HUDEP-2 (cell line): Measurements from ENCODE around the gene CCER1.
"Not testable (repeated sequence)": the region's sequence is repeated elsewhere in the genome, so short reads cannot be mapped to it uniquely, and the experiment has no call there.

Experiments
- DNase-seq, 76 experiments: peaks; one replicate each; lab custom pipeline; 2025; ENCODE audit not compliant: unreplicated experiment in 76 of 76; lab: John Stamatoyannopoulos, UW

The CCER1 gene, protein sequence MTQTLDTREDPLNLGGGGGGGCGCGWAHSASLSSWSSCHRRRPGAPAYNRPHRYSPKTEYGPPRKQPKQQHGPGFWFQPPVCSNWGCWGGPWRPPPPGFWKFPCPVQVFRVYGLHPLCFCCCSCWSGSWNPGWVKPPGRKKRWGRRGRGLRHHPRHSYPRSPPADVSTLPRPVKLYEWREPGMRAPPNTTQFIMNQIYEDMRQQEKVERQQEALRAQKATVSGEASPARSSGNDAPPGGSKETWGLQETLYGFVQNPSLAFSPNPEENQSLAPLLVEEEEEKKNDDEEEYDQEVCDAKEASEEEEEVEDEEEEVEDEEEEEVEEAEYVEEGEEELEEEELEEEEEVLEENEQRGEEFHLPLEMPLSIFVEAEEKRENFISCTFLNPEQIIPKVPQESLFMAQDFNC

DNA sequence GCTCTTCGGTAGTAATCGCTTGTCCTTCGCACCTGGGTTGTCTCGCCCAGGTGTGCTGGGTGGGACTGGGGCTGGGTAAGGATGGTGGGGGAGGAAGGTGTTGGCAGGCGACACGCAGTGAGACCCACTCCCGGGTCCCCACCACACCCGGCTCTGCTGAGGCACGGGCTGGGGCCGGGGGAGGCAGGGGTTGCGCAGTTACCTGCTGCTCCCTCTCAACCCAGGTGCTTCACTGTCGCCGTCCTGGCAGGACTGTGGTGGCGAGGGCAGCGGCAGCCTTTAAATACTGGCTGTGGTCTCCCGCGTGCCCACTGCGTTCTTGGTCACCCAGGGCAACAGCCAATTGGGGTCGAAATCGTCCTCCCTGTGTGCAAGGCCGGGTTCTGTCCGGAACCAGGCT, at the start of gene CCER1:
Gene CCER1, minus strand, starts transcription at position 256 of the 400 bp plus-strand sequence. CDS start 434 bp downstream, outside the sequence.
- DNase-seq, result no peak

DNA sequence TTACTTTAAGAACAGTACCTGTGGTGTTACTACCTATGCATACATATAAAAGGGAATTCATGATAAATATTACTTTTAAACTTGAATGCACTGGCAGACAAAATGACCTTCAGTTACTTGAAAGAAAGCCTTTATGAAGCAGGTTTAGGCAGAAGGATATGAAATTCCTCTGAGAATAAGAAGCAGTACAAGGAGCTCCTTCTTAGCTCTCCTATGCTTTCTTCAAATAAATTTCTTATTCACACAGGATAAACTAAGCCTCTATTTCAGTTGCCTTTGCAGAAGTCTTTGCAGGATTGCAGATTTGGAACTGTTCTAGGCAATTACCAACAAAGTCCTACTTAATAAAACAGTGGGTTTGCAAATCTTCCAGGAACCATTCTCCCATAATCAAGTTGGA, 48.8 kb upstream of the CCER1 start:
- no peak for DNase-seq

DNA sequence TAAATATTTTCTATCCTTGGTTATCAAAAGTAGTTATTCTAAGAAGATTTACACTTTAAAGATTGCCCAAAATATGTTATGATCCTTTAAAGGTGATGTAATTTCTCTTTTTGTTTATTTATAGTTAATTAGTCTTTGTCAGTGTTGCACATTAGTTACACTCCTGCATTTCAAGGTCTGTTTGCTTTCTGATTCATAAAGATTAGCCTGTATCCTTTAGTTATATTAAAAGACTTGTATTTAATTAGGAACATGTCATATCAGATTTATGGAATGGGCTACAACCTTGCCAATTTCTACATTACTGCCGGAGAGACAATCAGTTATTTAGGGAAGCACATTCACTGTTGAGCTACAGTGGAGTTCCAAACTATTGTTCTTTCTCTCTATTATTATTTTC, 46.3 kb upstream of the CCER1 start:
- DNase-seq, result no peak

DNA sequence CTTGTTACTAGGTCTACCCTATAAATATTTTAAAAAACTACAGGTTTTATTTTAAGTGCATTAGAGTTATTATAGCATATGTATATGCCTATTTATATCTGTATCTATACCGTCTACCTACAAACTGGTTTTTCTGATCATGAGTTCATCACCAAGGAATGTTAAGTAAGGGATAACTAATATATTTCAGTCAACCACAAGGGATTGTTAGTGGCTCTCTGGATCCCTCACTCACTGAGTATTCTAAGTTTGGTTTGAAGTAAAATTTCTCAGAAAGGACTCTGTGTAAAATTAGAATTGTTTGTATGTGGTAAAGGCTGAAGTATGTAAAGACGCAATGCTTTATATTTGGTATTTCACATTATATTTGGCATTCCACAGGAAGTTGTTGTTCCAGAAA, 45.0 kb upstream of the CCER1 start:
- no peak for DNase-seq

DNA sequence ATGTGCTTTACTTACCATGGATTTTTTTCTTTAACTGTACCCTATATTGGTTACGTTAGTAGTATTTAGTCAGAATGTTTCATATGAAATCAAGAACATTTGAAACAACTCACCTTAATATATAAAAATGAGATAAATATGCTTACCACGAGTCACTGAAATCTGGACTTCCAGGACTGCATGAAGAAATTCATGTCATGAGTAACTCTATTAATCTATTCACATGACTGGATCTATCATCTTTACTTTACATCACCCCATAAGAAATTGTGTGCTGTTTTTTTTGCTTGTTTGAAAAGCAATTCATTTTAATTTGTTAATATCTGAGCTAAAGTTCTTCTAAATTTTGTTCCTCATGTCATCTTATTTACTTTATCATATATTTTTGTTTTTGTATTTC, 44.6 kb upstream of the CCER1 start:
- DNase-seq, result no peak

DNA sequence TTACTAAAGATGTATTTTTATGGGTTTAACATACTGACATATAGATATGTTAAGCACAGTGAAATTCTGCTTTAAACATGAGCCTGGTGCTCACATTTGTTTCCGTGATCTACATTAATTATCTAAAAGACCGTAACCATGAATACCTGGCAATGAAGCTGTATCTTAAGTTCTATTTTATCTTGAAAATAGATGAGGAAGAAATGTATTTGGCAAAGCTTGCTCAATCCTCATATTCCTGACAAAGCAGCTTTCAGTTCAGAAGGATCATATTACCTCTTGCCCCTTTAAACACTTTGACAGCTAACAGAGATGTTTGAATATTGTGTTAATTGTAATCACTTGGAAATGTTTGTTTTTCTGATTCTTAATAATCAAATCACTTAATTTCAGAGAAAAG, 40.0 kb upstream of the CCER1 start:
- DNase-seq, result no peak

DNA sequence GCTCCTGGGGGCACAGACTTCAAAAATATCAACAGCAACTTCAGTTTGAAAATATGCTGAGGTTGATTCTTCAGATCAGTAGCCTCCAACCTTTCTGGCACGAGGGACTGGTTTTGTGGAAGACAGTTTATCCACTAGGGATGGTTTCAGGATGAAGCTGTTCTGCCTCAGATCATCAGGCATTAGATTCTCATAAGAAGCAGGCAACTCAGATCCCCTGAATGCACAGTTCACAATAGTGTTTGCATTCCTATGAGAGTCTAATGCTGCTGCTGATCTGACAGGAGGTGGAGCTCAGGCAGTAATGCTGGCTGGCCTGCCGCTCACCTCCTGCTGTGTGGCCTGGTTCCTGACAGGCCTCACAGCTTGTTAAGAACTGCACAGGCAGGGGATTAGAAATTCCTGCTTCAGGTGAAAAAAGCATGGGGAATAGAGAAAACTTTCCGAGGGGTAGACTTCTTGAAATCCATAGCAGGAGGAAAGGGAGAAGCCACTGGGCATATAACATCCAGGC, 37.0 kb upstream of the CCER1 start:
- DNase-seq, result no peak

DNA sequence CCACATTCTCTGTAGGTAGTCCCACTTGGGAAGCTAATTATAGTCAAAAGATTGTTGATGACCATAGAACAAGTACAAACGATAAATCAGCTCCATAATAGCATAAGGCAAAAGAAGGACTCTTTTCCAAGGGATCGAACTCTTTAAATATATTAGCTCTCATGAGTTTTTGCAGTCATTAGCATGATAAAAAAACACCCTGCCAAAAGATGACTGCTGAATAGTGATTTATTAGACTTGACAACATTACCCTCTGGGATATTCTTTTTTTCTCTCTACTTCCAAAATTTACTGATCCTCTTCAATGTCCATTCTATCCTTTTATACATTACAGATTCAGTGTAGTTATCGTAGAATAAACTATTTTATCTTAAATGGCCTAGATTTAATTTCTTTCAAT, 35.6 kb upstream of the CCER1 start:
- DNase-seq, result no peak

DNA sequence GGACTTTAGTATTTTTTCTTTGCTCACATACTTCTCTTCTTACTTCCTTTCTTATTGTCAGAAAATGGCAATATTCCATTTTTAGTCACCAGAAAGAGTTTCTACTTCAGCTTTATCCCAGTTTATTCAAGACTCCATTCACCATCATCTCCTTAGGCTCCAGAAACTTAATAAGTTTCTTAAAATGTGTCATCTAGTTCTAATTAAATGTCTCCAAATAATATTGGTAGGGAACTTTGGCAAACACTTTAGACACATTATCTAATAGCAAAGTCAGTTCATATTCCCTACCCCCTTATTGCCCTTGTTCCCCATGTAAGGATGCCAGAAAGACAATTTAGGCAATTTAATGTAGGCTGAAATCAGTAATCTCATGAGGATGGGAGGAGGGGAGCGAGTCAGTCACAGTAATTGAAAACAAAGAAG, 34.7 kb upstream of the CCER1 start:
- DNase-seq, result no peak

DNA sequence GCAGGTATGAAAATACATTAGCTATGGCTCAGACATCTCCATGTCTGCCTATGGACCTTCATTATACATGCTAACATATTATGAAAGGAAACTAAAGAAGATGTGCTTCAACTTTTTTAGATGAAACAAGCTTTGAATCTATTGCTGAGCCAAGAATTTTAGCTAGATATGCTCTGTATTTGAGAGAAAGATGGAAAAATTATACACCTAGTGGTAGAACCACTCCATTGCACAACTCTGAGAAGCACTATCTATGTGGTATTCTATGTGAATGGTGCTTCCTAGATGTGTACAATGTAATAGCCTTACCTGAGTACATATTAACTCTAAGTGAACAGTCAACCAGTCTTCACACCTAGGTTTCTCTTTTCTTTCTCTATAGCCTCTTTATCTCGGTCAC, 32.5 kb upstream of the CCER1 start:
- DNase-seq, result no peak

DNA sequence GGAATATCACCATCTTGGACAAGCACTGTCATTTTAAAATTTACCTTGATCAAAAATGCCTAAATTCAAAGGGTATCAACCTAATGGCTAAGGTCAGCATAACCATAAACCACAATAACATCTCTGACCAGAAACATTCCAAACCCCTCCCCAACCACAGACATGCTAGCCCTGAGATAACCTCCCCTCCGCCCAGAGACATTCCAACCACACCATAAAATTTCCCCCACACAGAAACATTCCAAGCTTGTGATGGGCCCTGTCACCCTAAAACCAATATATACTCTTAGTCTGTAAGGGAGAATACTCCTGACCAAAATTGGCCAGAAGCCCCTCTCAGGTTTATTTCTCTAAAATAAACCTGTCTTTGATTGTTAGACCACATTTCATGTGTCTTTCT, 32.1 kb upstream of the CCER1 start:
- DNase-seq, result no peak

DNA sequence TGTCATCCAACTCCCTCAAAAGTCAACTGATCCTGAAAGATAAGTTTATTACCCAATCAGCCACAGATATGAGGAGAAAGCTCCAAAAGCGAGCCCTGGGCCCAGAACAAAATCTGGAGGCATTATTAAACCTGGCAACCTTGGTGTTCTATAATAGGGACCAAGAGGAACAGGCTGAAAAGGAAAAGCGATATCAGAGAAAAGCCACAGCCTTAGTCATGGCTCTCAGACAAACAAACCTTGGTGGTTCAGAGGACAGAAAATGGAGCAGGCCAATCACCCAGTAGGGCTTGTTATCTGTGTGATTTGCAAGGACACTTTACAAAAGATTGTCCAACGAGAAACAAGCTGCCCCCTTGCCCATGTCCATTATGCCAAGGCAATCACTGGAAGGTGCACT, 30.4 kb upstream of the CCER1 start:
- not testable (repeated sequence) for DNase-seq

DNA sequence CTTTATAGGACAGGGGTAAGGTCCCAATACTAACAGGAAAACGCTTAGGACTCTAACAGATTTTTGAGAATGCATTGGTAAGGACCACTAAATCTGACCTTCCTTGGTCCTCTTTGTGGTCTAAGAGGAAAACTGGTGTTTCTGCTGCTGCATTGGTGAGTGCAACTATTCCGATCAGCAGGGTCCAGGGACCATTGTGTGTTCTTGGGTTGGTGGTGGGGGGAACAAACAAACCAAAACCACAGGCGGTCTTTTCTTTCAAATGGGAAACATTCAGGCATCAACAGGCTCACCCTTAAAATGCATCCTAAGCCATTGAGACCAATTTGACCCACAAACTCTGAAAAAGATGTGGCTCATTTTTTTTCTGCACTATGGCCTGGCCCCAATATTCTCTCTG, 29.1 kb upstream of the CCER1 start:
- DNase-seq, result no peak

DNA sequence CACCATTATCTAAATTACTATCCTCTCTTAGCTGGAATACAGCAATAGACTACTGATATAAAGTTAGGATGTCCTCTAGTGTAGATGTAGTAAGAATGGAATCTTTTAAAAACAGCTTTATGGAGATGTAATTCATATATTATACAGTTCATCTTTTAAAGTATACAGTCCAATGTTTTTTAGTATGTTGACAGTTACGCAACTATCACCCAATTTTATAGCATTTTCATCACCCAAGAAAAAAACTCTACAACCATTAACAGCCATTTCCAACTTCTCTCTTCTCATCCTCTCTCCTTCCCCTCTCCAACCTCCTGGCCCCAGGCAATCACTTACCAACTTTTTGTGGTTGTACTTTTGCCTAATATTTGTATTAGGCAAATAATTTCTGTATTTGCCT, 27.2 kb upstream of the CCER1 start:
- no peak for DNase-seq

DNA sequence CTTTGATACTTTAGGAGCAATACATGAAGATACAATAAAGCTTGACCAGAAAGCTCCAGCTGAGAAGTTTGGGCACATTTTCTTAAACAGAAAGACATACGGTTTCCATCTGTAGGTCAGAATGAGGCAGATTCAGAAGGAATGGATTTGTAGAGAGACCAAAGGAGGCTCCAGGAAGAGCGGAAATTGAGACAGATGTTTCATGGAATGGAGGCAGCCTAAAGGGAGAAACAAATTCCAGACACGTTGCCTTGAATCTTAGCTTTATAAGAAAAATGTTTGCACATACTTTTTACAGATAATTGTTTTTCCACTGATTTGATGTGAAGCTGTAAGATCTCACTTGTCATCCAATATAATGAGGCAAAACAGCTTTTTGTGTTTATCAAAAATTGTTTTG, 25.0 kb upstream of the CCER1 start:
- DNase-seq, result no peak

DNA sequence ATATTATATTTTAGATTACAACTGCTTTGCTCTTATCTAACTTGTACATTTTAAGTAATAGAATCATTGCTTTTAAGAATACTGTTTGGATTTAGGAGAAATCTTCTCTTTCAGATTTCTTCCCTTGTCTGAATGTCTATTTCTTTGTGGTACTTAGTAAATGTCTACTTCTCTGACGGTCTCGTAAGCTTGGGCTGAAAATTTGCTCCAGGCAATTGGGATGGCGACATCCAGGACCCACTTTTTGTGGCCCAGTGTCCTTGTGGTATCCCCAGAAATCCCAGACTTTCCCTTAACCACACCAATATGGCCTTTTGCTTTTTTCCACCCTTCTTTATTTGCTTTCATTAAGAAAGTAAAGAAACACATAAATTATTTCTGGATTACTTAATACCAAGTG, 24.0 kb upstream of the CCER1 start:
- no peak for DNase-seq

DNA sequence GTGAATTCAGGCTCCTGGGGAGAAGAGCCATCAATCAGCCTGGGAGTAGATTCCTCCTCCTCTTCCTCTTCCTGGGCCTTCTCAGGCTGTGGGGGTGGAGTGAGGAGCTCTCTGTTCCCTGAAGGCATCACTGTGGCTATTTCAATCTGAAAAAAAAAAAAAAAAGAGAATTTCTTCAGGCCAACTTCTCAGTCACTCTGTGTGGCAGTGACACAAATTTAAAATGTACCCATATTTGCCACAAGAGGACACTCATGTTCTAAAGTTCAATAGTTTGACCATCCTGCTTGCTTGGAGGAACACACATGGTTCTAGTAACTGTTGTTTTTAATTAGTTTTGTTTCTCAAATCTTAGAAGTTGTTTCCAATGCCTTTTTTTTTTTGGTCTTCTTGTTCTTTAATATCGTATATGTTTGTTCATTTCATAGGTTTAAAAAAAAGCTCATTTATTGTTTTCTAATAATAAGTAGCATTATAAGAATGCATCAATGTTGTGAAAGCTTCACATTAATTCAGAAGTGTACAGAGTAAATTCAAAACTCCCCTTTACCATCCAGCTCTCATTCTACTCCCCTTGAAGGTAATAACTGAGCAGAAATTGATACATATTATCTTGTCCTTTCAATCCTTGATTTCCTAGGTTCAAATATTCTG, 23.3 kb upstream of the CCER1 start:
- peak in 4 of 76 experiments; percentile 1 to 6 (median 1) for DNase-seq

DNA sequence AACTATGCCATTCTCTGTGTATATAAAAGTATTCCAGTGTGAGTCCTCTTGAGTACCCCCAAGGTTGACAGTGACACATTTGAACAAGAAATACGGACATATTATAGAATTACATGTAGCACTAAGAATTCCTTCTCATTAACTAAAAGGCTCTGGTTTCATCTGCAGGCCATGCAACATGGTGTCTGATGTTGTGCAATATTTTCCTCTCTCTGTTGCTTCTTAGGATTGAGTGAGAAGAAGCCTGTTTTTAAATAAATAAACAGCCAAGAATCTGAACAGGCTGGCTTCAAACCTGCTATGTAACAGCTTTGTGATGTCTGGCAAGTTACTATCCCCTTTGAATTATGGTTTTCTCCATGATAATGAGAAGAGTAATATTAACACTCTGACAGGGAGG, 22.2 kb upstream of the CCER1 start:
- DNase-seq, result no peak

DNA sequence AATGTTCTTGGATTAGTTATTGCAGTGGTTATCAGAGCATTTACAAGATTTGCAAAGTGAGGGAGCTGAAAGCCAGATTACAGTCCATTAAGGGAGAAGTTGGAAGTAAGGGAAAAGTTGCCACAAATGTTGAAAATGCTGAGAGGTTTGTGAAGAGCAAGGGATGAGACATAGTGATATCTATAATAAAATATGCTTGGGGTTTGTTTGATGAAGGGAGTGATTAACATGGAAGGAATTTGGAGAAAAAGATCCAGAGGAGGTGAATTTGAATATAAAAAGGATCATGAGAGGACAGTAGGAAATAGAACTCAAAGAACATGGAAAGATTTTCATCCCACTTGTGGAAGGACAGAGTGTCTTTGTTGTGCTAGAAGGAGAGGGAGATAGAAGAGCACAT, 19.3 kb upstream of the CCER1 start:
- DNase-seq, result no peak

DNA sequence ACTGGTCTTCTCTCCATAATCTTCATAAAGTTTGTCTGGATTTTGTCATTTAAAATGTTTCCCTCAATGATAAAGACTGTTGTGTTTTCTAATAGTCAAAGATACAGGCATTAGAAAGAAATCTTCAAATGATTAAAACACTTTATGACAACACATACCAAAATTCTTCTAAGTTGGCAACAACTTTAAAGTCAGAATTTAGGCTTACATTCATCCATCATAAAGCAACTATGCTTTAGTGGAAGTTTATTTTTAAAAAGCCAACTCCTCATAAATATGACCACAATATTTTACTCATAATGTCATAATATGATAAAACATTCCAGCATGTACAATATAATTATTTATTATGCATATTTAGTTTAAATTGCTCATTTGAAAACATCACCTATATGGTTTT, 17.2 kb upstream of the CCER1 start:
- DNase-seq, result no peak

DNA sequence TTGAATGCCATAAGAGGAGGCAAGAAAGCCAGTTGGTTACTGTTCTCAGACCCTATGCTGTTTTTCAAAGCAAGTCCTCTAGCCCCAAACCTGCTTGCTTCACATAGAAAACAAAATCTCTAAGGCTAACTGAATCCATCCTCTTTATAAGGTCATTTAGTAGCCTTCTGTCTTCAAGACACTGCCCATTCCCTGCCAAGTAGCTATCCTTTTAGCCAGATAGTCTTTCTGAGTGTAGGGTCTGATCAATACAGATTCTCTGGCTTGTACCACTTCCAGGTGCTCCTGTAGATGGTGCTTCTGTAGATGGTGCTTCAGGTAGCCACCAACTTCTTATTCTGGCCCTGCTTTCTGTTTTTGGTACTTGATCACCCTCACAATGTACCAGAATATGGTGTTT, 15.9 kb upstream of the CCER1 start:
- no peak for DNase-seq

DNA sequence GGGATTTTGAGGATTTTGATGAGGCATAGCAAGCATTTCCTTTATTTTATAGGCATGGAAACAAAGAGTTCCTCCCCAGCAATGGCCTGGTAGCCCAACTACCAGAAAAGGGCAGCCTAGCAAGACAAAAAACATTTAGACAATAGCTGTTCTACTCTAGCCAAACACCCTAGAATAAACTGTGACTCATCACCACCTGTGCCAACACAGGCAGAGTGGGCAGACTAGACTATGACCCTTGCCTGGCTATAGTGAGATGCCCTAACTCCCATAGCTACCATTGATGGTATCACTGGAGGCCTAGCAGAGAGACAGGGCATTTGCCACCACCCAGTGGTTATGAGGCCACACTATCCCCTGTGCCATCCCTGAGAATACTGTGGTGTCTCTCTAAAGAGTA, 15.5 kb upstream of the CCER1 start:
- DNase-seq, result no peak
